HT-29 (cell line): ENCODE measurements around the gene MYL10. TPM values are rescaled to one million over a fixed set of nuclear protein-coding genes. Genes with fewer than 3 reads are reported as not detected.
"Not testable (repeated sequence)": the region's sequence is repeated elsewhere in the genome, so short reads cannot be mapped to it uniquely, and the experiment has no call there.

Experiments
- DNase-seq: peaks from one replicate; pipeline ENCODE4 v3.0.0-alpha.2; 2015; ENCODE audit warnings: low spot score
- total RNA-seq: library from RNA; depleted of rRNA; stranded (reverse); fragments of >200 nt; shearing (Covaris generic); gene quantifications from 2 replicates; pipeline ENCODE4 v1.2.3, GENCODE V29; 2014

MYL10 gene
- total RNA-seq, 1 experiment from 2014 or later = not detected

DNA sequence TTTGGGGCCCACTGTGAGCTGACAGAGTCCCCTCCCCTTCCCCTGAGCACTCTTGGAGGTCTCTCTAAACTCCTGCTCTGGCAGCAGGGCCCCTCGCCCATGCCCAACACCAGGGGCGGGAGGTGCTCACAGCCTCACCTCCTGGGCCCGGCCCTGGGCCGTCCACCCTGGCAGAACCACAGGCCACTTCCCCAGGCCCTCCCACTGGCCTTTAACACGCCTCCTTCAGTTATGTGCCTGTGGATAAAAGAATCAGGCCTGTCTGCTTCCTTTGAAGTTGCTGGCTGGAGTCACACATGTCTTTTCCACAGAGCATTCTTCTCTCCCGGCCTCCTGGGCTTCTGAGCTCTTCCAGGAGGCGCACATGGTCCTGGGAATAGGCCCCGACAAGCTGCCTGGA, 10.2 kb downstream of the MYL10 start:
- no peak for DNase-seq

DNA sequence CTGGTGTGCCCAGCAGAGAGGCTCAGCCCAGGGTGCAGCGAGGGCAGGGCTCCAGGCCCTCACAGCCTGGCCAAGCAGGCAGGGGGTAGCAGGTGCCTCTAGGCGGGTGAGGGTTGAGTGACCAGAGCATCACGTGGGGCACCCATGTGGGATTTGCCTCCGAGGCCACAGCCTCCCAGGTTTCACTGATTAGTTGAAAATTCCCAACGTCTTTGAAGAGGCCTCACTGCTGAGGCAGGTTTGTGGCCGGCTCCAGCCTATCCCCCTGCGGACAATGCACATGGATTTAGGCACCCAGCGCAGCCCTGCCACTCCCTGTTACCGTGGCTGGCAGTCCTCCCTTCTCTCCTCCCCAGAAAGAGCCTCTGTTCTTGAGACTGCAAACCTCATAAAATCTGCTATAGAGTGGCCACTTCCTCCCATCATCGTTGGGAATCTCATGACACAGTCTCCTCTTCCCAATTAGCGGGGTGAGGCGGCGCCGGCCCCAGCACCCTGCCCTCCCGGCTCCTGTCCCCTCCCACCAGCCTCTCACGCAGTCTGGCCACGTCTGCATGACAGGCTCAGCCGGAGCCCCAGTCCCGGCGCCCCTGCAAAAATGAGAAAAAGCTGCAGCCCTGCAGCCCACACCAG, 10.8 kb downstream of the MYL10 start:
- DNase-seq = no peak

DNA sequence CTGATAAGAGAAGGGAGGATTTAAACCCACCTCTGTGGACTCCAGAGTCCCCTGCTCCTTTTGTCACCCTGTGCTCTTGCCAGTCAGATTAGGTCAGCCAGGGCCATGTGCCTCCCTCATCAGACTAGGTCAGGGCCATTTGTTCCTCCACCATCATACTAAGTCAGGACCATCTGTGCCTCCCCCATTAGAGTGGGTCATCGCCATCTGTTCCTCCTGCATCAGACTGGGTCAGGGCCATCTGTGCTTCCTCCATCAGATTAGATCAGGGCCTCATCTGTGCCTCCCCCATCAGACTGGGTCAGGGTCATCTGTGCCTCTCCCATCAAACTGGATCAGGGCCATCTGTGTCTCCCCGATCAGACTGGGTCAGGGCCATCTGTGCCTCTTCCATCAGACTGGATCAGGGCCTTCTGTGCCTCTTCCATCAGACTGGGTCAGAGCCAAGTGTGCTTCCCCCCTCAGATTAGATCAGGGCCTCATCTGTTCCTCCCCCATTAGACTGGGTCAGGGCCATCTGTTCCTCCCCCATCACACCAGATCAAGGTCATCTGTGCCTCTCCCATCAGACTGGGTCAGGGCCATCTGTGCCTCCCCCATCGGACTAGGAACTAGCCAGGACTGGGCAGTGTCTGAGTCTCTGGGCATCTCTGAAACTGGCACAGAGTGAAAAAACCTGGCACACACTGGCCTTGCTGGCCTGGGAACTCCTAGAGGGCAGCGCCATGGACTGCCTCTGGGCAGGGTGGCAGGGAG, 11.5 kb downstream of the MYL10 start:
- DNase-seq = no peak

DNA sequence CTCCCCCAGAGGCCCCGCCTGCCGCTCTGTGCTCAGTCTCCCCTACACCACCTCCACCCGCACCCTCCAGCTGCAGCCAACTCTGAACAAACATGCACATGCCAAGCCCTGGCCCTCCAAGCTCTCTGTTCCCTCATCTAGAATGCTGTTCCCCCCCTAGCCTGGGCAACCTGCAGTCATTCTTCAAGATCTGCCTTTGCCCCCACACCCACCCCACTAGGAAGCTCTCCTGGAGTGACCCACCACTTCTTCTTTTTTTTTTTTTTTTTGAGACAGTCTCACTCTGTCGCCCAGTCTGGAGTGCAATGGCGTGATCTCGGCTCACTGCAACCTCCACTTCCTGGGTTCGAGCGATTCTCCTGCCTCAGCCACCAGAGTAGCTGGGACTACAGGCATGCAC, 13.7 kb downstream of the MYL10 start:
- DNase-seq = no peak

DNA sequence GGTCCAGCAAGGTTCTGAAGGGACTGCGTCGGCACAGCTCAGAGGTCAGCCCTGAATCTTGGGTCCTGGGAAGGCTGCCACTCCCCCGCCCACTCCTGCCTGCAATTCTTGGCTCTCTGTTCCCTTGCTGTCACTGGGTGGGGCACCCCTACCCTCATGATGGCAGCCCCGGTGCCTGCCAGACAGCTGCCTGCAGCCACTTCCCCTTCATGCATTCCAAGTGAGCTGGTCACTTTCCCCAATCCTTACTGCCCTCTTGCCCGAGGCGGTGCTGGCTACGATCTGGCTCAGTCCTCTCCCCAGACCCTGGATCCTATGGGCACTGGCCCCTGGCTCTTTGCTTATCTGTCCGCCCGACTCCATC, 14.2 kb downstream of the MYL10 start:
- DNase-seq = no peak

DNA sequence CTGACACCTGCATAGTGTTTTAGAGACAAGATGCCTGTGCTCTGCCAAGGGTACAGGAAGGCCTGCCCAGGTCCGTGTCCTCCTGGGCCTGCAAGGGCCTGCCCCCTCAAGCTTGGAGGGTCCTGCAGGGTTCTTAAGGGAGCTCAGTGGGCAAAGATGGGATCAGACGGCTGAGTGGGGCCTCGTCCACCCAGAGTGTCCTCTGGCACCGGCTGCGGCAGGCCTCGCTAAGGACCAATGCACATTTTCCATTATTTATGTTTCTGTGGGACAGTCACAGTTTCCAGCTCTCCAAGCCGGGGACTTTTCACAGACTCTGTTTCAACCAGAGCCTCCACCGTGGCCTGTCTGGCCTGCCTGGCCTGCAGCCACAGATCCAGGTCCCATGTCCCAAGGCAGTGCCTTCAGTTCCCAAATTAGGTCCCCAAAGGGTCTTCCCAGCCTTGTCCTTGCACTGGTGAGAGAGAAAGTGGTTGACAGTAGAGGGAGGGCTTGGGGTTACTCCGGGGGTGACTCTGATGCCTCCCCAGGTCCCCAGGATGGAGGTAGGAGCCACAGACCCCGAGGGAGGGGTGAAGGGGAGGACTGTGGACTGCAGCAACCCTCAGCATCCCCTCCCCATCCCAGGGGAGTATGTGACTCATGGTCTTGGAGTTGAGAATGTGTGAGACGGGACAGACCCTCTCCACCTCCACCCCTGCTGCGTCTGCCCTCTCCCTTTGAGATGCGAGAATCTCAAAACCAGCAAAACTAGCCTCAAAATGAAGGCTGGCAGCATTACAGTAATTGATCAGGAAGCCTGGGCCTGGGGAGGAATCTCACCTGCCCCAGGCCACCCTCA, 14.8 kb downstream of the MYL10 start:
- DNase-seq = no peak

DNA sequence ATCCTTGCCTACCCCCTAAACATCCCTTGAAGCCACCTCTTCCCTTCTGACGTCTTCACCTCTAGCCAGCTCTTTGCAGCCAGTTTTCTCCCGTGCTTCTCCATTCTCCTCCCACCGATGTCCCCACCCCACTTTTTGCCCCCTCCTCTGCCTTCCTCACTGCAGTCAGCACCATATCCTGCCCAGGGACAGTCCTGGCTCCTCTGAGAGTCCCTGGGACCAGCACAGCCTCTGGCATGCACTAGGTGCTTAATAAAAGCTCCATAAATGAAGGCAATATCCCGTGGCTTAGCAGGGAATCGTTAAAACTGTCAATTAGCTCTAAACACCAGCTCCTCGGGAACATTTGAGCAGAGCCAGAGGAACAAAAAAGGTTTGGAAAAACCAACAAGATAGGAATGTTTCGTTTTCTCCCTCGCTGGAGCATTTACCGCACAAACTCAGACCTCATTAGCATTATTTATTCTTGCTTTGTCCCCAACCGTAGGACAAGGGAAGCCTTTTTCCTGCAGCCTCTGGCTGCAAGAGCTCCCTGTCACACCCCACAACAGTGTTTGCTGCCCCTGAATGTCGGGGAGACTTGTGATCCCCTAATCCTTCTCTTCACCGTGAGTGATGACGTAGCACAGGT, 16.1 kb downstream of the MYL10 start:
- no peak for DNase-seq

DNA sequence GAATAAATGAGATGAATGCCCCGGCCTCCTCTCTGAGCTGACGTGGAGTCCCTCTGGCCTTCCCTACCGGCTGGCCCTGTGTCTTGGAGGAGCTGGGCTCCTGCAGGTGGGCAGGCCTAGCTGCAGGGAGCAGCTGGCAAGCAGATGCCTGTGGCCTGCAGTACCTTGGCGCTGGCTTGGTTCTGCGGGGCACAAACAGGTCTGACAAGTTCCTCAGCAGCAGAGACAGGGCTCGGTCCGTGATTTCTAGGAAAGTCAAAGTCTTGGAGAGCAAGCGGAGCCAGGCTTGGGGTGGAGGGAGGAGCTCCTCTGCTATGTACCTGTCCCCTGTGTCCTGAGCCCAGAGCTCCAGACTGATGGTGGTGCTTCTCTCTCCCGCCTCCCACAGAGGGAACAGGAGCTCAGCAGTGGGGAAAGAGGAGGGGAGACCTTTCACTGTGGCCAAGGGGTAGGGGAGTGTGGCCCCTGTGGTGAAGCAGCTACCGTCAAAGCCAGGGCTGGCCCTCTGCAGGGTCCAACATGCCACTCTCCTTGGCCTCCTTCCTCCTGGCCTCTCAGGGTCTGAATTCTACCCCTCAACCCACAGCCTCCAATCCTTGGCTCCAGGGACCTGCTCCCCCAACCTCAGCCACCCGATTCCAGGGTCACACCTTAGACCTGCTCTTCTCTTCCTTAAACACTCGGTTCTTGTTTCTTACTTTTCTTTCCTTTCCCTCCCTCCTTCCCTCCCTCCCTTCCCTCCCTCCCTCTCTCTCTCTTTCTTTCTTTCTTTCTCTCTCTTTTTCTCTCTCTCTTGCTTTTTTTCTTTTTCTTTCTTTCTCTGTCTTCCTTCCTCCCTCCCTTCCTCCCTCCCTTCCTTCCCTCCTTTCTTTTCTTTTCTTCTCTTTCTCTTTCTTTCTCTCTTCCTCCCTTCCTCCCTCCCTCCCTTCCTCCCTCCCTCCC, 20.1 kb downstream of the MYL10 start:
- peak; percentile 94 for DNase-seq

DNA sequence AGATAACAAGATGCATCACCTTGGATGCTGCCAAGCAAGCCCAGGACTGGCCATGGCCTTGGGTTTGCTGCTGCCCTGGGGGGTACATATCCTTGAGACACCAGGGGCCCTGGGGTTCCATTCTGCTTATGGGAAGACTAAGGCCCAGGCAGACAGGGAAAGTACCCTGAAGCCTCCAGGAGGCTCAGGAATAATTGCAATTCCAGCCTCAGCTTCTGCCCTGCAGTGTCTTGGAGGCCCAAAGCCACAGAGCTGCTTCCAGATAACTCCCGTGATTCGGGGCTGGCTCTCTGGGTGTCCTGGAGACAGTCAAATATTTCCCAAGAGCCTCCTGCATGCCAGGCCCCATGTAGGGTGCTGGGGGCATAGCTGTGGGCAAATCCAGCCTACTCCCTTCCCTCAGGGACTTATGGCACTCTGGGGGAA, 22.6 kb downstream of the MYL10 start:
- DNase-seq = no peak

DNA sequence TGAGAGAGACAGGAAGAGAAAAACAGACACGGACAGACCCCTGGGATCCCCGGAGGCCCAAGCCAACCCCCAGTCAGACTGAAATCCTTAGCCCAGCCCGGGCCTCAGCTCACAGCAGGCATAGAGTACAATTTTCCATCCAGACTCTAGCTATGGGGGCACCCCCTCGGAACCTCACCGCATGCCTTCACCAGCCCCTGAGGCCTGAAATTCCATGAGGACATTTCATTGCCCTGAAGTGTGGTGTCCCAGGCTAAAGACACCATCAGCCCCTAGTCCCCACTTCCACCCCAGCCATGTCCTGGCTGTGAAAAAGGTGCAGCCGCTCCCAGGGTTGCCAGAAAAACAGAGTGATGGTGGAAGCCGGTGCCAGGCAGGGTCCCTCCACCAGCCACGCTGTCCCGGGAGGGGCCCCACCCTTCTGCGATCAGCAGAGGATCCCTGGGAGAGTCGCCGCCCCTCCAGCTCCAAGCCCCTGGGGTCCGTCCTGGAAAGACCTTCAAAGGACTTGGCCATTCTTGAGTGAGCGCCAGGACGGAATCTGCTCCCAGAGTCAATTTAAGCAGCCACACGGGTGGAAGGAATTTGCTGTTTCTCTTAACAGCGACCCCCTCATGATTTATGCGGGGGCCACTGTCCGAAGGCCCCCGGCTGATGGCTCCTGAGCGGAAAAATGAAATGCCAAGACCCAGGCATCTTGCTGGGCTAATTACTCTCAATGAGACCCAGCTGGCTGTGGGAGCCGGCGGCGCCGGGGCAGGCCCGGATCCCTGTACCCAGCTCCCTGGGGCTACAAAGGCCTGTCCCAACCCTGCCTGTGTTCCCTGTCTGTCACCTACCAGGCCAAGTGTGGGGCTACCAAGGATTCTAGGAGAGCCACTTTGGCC, 23.2 kb downstream of the MYL10 start:
- DNase-seq = no peak

DNA sequence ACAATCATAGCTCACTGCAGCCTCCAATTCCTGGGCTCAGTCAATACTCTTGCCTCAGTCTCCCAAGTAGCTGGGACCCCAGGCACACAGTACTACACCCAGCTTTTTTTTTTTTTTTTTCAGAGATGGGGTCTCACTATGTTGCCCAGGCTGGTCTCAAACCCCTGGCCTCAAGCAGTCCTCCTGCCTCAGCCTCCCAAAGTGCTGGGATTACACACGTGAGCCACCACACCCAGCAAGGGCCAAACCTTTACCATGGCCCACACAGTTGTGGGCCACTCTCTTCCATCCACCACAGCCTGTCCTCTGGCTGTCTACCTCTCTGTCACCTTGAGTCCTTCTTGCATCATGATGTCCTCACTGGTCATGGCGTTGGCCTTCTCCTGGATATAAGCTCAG, 24.2 kb downstream of the MYL10 start:
- not testable (repeated sequence) for DNase-seq

DNA sequence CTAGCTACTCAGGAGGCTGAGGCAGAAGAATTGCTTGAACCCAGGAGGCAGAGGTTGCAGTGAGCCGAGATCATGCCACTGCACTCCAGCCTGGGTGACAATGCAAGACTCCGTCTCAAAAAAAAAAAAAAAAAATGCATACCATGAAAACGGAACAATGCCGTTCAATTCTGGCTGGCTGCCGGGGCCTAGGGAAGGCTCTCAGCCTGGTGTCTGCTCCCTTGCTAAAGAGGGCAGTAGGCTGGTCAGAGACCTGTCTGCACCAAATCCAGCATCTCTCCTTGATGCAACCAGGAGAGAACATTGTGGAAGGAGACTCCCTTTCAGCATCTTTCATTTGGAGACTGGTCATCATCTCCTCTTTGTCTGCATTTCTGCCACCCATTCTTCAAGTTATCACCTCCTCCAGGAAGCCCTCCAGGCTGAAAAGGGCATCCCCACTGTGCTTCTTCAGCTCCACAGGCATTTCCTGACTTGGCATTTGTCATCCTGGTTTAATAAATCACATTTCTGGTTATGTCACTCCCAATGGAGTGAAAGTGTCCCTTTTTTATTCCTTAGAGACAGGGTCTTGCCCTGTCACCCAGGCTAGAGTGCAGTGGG, 24.7 kb downstream of the MYL10 start:
- DNase-seq = no peak

DNA sequence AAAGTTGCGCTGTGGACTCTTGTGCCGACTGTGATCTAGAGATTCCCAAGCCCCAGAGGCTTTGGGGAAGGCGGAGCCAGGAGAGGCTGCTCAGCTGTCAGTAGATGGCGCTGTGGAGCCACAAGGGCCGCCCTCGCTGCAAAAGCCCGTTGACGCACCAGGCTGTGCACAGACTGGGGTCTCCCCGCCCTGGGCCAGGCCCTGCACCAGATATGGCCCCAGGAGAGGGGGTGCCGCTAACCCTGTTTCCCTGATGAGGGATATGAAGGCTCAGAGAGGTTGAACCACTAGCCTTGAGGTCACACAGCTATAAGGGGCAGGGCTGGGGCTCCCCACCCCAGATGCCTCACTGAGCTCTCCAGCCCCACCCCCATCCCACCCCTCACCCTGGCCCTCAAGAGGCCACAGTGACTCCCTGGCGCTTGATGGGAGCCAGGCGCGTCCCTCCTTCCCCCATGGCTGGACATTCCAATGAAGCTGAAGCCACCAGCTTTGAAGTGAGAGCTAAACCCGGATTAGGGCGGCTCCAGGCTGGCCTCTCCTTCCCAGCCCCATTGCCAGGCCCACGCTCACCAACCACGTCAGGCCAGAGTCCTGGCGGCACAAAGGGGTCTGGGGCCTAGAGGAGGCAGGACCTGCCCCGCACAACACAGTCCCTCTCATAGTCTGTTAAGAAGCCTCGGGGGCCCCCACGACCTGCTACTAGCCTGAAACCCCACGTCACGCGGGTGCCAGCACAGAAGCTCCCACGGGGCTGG, 26.4 kb downstream of the MYL10 start:
- peak; percentile 89 for DNase-seq

DNA sequence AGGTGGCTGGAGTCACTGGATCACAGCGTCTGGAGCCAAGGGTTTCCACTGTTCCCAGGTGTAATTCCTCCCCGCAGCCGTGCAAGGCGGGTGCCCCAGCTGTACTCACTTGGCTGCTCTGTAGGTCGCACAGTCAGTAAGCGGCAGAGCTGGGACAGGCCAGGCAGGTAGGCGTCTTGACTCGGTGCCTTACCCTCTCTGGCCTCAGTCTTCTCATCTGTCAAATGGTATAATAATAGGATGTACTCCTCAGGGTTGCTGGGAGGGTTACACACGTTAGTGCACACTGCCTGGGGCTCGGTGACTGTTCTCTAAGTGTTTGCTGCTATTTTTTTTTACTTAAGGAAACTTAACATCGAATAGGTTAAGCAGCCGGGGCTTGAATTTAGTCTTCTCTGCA, 27.0 kb downstream of the MYL10 start:
- DNase-seq = no peak

DNA sequence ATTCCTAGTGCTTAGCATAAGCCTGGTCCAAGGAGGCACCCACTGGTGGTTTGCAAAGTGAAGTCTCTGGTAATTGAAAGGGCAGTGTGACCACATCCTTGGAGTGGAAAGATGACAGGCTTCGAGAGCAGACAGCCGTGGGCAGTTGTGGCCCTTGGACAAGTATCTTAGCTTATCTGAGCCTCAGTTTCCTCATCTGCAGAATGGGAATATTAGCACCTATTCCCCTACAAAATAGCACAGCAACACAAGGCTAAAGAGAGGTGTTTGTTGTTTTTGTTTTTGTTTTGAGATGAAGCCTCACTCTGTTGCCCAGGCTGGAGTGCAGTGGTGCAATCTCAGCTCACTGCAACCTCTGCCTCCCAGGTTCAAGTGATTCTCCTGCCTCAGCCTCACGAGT, 29.3 kb downstream of the MYL10 start:
- no peak for DNase-seq

DNA sequence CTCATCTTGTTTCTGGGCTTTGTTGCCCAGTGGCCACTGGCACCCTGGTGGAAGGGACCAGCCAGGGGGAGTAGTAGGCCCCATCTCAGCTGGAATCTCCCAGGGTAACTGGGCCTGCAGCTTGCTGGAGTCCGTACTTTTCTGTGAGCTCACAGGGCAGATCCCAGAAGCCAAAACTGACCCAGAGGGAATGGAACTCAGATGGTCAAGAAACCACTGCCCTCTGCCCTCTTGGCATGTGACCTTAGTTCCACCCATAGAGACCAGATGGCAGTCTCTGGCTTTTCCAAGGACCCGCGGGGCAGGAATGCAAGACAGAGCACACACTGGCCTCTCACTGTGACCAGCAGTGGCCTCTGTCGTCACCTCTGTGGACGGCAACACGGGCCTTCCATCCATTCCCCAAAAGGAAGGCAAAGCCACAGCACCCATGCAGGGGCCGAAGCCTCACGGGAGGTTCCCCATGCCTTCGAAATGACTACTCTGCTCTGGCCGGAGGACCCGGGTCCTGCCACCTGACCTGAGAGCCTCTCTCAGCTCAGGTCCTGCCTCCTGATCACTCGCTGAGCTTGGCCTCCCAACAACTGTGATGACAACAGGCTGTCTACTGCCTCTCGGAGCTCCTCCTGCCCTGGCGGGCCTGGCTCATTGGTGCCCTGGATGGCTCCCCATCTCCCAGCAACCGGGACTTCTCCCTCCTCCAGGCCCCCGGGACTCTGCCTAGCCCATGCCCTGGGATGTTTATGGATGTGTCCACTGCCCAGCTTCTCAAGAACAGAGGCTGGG, 29.9 kb downstream of the MYL10 start:
- DNase-seq = no peak

DNA sequence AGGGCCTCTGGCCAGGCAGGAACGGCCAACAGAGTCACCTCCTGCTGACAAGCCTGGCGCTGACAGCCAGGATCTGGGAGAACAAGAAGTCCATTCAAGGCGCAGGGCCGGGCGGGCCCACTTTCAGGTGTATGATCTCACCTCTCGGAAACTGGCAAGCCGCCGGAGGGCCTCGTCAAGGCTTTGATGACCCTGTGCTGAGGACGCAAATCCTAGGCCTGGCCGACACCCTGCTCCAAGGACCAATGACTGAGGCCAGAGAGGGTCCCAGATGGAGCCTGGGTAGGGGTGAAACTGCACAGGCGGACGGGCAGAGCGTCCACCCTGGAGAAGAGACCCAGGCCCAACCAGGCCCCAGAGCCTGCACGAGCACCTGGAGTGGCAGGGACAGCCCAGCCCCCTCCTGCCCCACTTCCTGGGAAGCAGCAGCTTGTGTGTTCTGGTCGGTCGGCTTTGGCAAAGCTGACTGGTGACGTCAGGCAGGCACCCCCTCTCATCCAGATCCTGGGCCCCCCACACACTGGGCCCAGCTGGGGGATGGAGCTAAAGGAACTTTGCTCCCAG, 30.6 kb downstream of the MYL10 start:
- peak; percentile 26 for DNase-seq

DNA sequence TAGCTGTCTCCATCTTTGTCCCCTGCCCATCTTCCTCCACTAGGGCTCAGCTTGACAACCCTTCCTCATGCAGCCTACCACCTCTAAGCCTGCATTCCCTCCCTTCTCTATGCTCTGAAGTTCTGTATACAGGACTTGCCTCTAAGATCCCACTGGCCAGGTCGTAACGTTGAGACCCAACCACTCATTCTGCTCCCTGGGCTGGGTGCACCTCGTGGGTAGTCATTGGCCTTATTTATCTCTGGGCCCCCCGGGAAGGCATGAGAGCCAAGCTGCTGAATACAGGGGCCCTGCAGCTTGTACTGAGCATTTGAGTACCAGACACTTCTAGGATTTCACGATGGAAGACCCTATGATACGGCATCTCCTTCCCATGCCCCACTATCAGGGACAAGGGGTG, 31.2 kb downstream of the MYL10 start:
- DNase-seq = no peak
